H1 (cell line): ENCODE measurements around the gene MYH7. TPM values are rescaled to one million over a fixed set of nuclear protein-coding genes. Genes with fewer than 3 reads are reported as not detected.
"Not testable (repeated sequence)": the region's sequence is repeated elsewhere in the genome, so short reads cannot be mapped to it uniquely, and the experiment has no call there.

Experiments
- CTCF ChIA-PET: fragments of 300-600 bp; sonication (Branson Sonifier 250); formaldehyde crosslinking; loops from one replicate; lab custom pipeline; 2021; ENCODE audit not compliant: partially characterized antibody; lab: Charles Lee
- POLR2A ChIA-PET: fragments of 300-600 bp; sonication (Branson Sonifier 250); formaldehyde crosslinking; loops from one replicate; lab custom pipeline; 2021; ENCODE audit warnings: inconsistent platforms; ENCODE audit not compliant: partially characterized antibody; lab: Charles Lee
- DNase-seq, 2 experiments: peaks; one replicate each; pipeline versions ENCODE4 v3.0.0 to v3.0.0-alpha.2; 2010 to 2022; ENCODE audit warnings: low spot score in 2 of 2, low read depth in 1 of 2, mixed read lengths in 1 of 2
- FAIRE-seq: peaks from 2 replicates; lab custom pipeline; 2011; peaks lifted over from hg19 to GRCh38; lab: Jason Lieb, UNC
- H2AFZ ChIP-seq: 2 replicates; pipeline ENCODE4 v1.8.1; 2012; ENCODE audit warnings: low read length, inconsistent platforms
- H2AK5ac ChIP-seq: 2 replicates; pipeline ENCODE4 v1.6.1; 2013; ENCODE audit warnings: low read depth, low read length
- H2BK120ac ChIP-seq: replicated peaks from 2 replicates; pipeline ENCODE3; 2013; ENCODE audit warnings: low read depth, low read length, inconsistent platforms
- H2BK12ac ChIP-seq: 2 replicates; pipeline ENCODE4 v1.6.1; 2013; ENCODE audit warnings: low read depth, low read length
- H2BK15ac ChIP-seq: 2 replicates; pipeline ENCODE4 v1.6.1; 2013; ENCODE audit warnings: low read length
- H2BK20ac ChIP-seq: 2 replicates; pipeline ENCODE4 v1.6.1; 2013; ENCODE audit warnings: low read length
- H2BK5ac ChIP-seq: 2 replicates; pipeline ENCODE4 v1.6.1; 2013; ENCODE audit warnings: low read depth, low read length
- H3K14ac ChIP-seq: 2 replicates; pipeline ENCODE4 v1.6.1; 2013; ENCODE audit warnings: inconsistent platforms; ENCODE audit not compliant: insufficient read length
- H3K18ac ChIP-seq: 2 replicates; pipeline ENCODE4 v1.6.1; 2013; ENCODE audit warnings: low read length; ENCODE audit errors: extremely low read depth
- H3K23ac ChIP-seq: 2 replicates; pipeline ENCODE4 v1.6.1; 2013; ENCODE audit warnings: inconsistent platforms; ENCODE audit not compliant: insufficient read length
- H3K23me2 ChIP-seq: 2 replicates; pipeline ENCODE4 v1.6.1; 2013; ENCODE audit warnings: low read depth, low read length
- H3K27ac ChIP-seq: 2 replicates; pipeline ENCODE4 v1.6.1; 2011; ENCODE audit warnings: low read depth, low read length, inconsistent platforms
- H3K27me3 ChIP-seq, 4 experiments: replicated peaks in 1 of 4; 1 replicate in 1 of 4; 2 replicates in 3 of 4; pipeline versions ENCODE4 v1.6.1 to v1.8.1; 2011 to 2013; ENCODE audit warnings: low read length in 3 of 4, mild to moderate bottlenecking in 3 of 4, inconsistent platforms in 2 of 4, mixed read lengths in 2 of 4, moderate library complexity in 1 of 4; ENCODE audit not compliant: control insufficient read depth in 3 of 4, insufficient read depth in 3 of 4; ENCODE audit errors: extremely low read depth in 1 of 4
- H3K36me3 ChIP-seq, 4 experiments: 2 replicates each; pipeline versions ENCODE4 v1.6.1 to v1.8.1; 2011 to 2013; ENCODE audit warnings: mild to moderate bottlenecking in 4 of 4, low read length in 3 of 4, moderate library complexity in 2 of 4, control low read depth in 1 of 4, inconsistent platforms in 1 of 4; ENCODE audit not compliant: insufficient read depth in 4 of 4, control insufficient read depth in 2 of 4
- H3K4ac ChIP-seq: replicated peaks from 2 replicates; pipeline ENCODE3; 2013; ENCODE audit warnings: low read length, low read depth, mixed read lengths, inconsistent platforms; ENCODE audit not compliant: insufficient read length
- H3K4me1 ChIP-seq, 4 experiments: replicated peaks in 1 of 4; 1 replicate in 1 of 4; 2 replicates in 3 of 4; pipeline versions ENCODE4 v1.6.1 to v1.8.1; 2011 to 2013; ENCODE audit warnings: low read length in 3 of 4, inconsistent platforms in 2 of 4, mixed read lengths in 1 of 4; ENCODE audit not compliant: insufficient read depth in 4 of 4, control insufficient read depth in 3 of 4
- H3K4me2 ChIP-seq, 2 experiments: 2 replicates each; pipeline versions ENCODE4 v1.6.1 to v1.8.1; 2011 to 2013; ENCODE audit warnings: low read depth in 2 of 2, low read length in 2 of 2, control low read depth in 1 of 2, inconsistent platforms in 1 of 2, mild to moderate bottlenecking in 1 of 2; ENCODE audit not compliant: insufficient read depth in 1 of 2
- H3K4me3 ChIP-seq, 4 experiments: fragments of 200-600, 300-600 bp in 1 of 4; sonication (generic), shearing (Covaris generic), sonication (Bioruptor Twin) in 1 of 4; 2 replicates each; pipeline versions ENCODE4 v1.5.1 to v1.8.1; 2011 to 2016; ENCODE audit warnings: low read length in 4 of 4, low read depth in 3 of 4, control low read depth in 2 of 4, inconsistent platforms in 2 of 4, mild to moderate bottlenecking in 2 of 4, mixed read lengths in 1 of 4, moderate library complexity in 1 of 4; ENCODE audit not compliant: insufficient read depth in 2 of 4; ENCODE audit errors: extremely low read depth in 1 of 4
- H3K56ac ChIP-seq: replicated peaks from 2 replicates; pipeline ENCODE3; 2013; ENCODE audit warnings: low read depth, mild to moderate bottlenecking, mixed read lengths, low read length, inconsistent platforms; ENCODE audit not compliant: insufficient read length
- H3K79me1 ChIP-seq: 2 replicates; pipeline ENCODE4 v1.6.1; 2013; ENCODE audit warnings: low read depth, low read length, control low read depth
- H3K79me2 ChIP-seq, 2 experiments: 2 replicates each; pipeline versions ENCODE4 v1.6.1 to v1.8.1; 2012 to 2013; ENCODE audit warnings: low read length in 2 of 2, mild to moderate bottlenecking in 2 of 2, inconsistent platforms in 1 of 2; ENCODE audit not compliant: insufficient read depth in 2 of 2, control insufficient read depth in 1 of 2
- H3K9ac ChIP-seq, 4 experiments: replicated peaks in 1 of 4; 1 replicate in 1 of 4; 2 replicates in 3 of 4; pipeline versions ENCODE4 v1.6.1 to v1.8.1; 2011 to 2013; ENCODE audit warnings: low read depth in 3 of 4, low read length in 3 of 4, control low read depth in 2 of 4, mild to moderate bottlenecking in 2 of 4, moderate library complexity in 2 of 4, inconsistent platforms in 1 of 4; ENCODE audit errors: extremely low read depth in 1 of 4
- H3K9me3 ChIP-seq, 2 experiments: 2 replicates each; pipeline versions ENCODE4 v1.6.1 to v1.8.1; 2012 to 2013; ENCODE audit warnings: mild to moderate bottlenecking in 2 of 2, moderate library complexity in 2 of 2, control low read depth in 1 of 2, inconsistent platforms in 1 of 2, low read depth in 1 of 2, low read length in 1 of 2, mixed read lengths in 1 of 2; ENCODE audit not compliant: insufficient read depth in 2 of 2
- H4K20me1 ChIP-seq, 2 experiments: replicated peaks in 1 of 2; 2 replicates each; pipeline versions ENCODE3 to v1.8.1; 2011 to 2013; ENCODE audit warnings: inconsistent platforms in 2 of 2, low read length in 2 of 2, mild to moderate bottlenecking in 1 of 2; ENCODE audit not compliant: insufficient read depth in 2 of 2, control insufficient read depth in 1 of 2
- H4K5ac ChIP-seq: 2 replicates; pipeline ENCODE4 v1.6.1; 2013; ENCODE audit warnings: low read length, low read depth, mixed read lengths, inconsistent platforms; ENCODE audit not compliant: insufficient read length
- H4K8ac ChIP-seq: 2 replicates; pipeline ENCODE4 v1.8.0; 2013; ENCODE audit warnings: mild to moderate bottlenecking, moderate library complexity, low read length, inconsistent platforms; ENCODE audit not compliant: insufficient read depth; ENCODE audit errors: extremely low read depth
- H4K91ac ChIP-seq: replicated peaks from 2 replicates; pipeline ENCODE3; 2013; ENCODE audit warnings: low read length, mixed read lengths, inconsistent platforms; ENCODE audit not compliant: insufficient read length
- TAF7 ChIP-seq: optimal IDR thresholded peaks from 2 replicates; pipeline ENCODE3; 2011; ENCODE audit warnings: low read depth, mild to moderate bottlenecking, inconsistent platforms, low read length, moderate library complexity, borderline replicate concordance
- WGBS, 2 experiments: shearing (Covaris generic) in 1 of 2; methylation state at CpG; one replicate each; pipeline versions ENCODE4 v1.1.6 to v1.1.7; 2013 to 2015; ENCODE audit warnings: low lambda C conversion rate in 2 of 2, mixed read lengths in 2 of 2, inconsistent platforms in 1 of 2, low coverage in 1 of 2, missing lambda C conversion rate in 1 of 2; ENCODE audit not compliant: insufficient replicate concordance in 2 of 2, insufficient coverage in 1 of 2, insufficient read length in 1 of 2; ENCODE audit errors: extremely low coverage in 1 of 2, missing lambda C conversion rate in 1 of 2; 5-methylcytosine and 5-hydroxymethylcytosine counted together
- polyA plus RNA-seq, 7 experiments: library from polyadenylated mRNA; depleted of rRNA in 3 of 7; stranded (reverse) in 5 of 7; unstranded in 2 of 7; fragments of >200 nt in 5 of 7; fragments of 200-250 nt in 2 of 7; gene quantifications; 1 replicate in 5 of 7; 2 replicates in 1 of 7; 4 replicates in 1 of 7; pipeline versions ENCODE4 v1.2.1 to v1.2.3, GENCODE V29; 2011 to 2013; ENCODE audit warnings: missing spikeins in 2 of 7, mixed read lengths in 2 of 7
- total RNA-seq: library from RNA; stranded (reverse); fragmentation: NEBNext Ultra II Directional; extraction: Animal tissue kit (Norgen Biotek cat#: 25700); gene quantifications from 2 replicates; pipeline ENCODE4 v1.2.1, GENCODE V29; 2021

The MYH7 gene
- total and polyA plus RNA-seq, 2 of the 8 experiments (the other 6 are each of a cell fraction or from before 2014, with no cell fraction given) = not detected

DNA sequence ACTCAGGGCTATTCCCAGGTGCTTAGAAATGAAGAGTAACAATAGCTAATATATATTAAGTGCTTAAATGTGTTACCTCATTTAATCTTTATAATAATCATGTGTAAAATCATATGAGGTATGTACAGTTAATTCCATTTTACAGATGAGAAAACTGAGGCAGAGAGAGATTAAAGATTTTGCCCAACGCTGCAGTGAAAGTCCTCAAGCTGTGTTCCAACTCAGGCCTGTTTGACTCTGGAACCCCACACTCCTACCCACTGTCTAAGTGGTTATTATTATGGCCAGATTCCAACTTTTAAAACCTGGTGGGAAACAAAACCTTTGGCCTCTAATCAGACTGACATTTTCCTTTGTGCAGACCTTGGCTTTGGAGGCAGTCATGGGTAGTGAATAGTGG lies 48.5 kb downstream of the MYH7 start (continued):
- TF ChIP-seq TAF7 = no peak

DNA sequence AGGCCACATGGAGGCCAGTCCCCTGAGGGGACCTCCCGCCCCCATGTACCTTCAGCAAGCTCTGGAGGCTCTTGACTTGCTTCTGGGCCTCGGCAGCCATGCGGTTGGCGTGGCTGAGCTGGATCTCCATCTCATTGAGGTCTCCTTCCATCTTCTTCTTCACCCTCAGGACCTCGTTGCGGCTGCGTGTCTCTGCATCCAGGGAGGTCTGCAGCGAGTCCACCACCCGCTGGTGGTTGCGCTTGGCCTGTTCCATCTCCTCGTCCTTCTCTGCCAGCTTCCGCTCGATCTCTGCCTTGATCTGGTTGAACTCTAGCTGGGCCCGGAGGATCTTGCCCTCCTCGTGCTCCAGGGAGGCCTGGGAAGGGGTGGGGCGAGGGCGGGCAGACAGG lies 49.2 kb downstream of the MYH7 start:
- not testable (repeated sequence) for H3K4ac ChIP-seq, H3K79me2 ChIP-seq, H3K4me2 ChIP-seq, DNase-seq, H3K27me3 ChIP-seq, FAIRE-seq, H3K18ac ChIP-seq, H4K91ac ChIP-seq, H2BK15ac ChIP-seq, H2BK20ac ChIP-seq, H3K23ac ChIP-seq, H4K5ac ChIP-seq, H3K27ac ChIP-seq, H3K4me1 ChIP-seq, H2AFZ ChIP-seq, H4K8ac ChIP-seq, H3K36me3 ChIP-seq, H3K56ac ChIP-seq, H3K9me3 ChIP-seq, H3K23me2 ChIP-seq, H2BK12ac ChIP-seq, H2AK5ac ChIP-seq, H2BK120ac ChIP-seq, H4K20me1 ChIP-seq, H3K79me1 ChIP-seq, H3K9ac ChIP-seq, H2BK5ac ChIP-seq, H3K4me3 ChIP-seq, H3K14ac ChIP-seq
- ChIA-PET CTCF (interaction anchor here (0.9 to 15.0 kb wide), 6 partner anchors 12 to 122 kb away, joined by 3 to 333 read pairs (median 4); partner anchors contain the start of genes EFS and SLC22A17), POLR2A (interaction anchor here (1.5 kb wide), 1 partner anchor 11 kb away, joined by 3 read pairs; no protein-coding TSS in a partner anchor)
- WGBS, 2 experiments = 91% methylated on average over 13 of the region's 17 CpGs; no CpG with 5 or more reads in 1 of the 2 experiments
